Measurements from ENCODE around the gene MRPS24.
"Not testable (repeated sequence)": the region's sequence is repeated elsewhere in the genome, so short reads cannot be mapped to it uniquely, and the experiment has no call there.

Gene MRPS24

GRCh38 chr7:43830917-43831316 is 38.4 kb downstream of the MRPS24 start:
- DNase-seq: not testable (repeated sequence)

GRCh38 chr7:43825391-43825808 is 43.9 kb downstream of the MRPS24 start:
- DNase-seq: no peak

- DNase-seq: no peak
These were observed 44.4 kb downstream of the MRPS24 start for GRCh38 chr7:43824963-43825362.

GRCh38 chr7:43824513-43824912 is 44.8 kb downstream of the MRPS24 start:
- not testable (repeated sequence) for DNase-seq

- DNase-seq: no peak
These were observed 45.4 kb downstream of the MRPS24 start for GRCh38 chr7:43823941-43824340.

- DNase-seq: not testable (repeated sequence)
These were observed 45.9 kb downstream of the MRPS24 start for GRCh38 chr7:43823425-43823824.
